SK-MEL-5 (cell line): ENCODE data around the gene VCX. TPM values are rescaled to one million over a fixed set of nuclear protein-coding genes. Genes with fewer than 3 reads are reported as not detected.
"Not testable (repeated sequence)": the region's sequence is repeated elsewhere in the genome, so short reads cannot be mapped to it uniquely, and the experiment has no call there.

Experiments
- DNase-seq: peaks from one replicate; pipeline ENCODE4 v3.0.0-alpha.2; 2016; ENCODE audit warnings: low read depth, low spot score
- in situ Hi-C: cut with HindIII; loops from 2 replicates; pipeline ENCODE4 v1.10.0; 2016; ENCODE audit warnings: low sequenced_read_pairs, high pct_unique_total_duplicates, low pct_unique_long_range_greater_than_20kb
- polyA plus RNA-seq, 2 experiments: library from polyadenylated mRNA; depleted of rRNA; stranded (reverse); fragments of >200 nt; gene quantifications; 2 replicates each; pipeline ENCODE4 v1.2.3, GENCODE V29; 2015
- total RNA-seq: library from RNA; depleted of rRNA; stranded (reverse); fragments of >200 nt; shearing (Covaris generic); gene quantifications from 2 replicates; pipeline ENCODE4 v1.2.3, GENCODE V29; 2014; rRNA removed

The VCX gene
- total RNA-seq, result 0.16 and 0.85 TPM in 2 replicates
- 1.9 and 3.1 TPM in 2 replicates for polyA plus RNA-seq (2015; cell fraction: cytosol; rRNA removed)
- 1.1 and 1.5 TPM in 2 replicates for polyA plus RNA-seq (2015; cell fraction: nucleus; rRNA removed)

GRCh38 chrX:7842871-7843270, at the start of gene VCX:
TSS of gene VCX (plus strand) at chrX:7843171. CDS start at chrX:7843204, 33 bp downstream.
- in situ Hi-C loops, DNase-seq: not testable (repeated sequence)

GRCh38 chrX:7798327-7798726, 44.6 kb upstream of the VCX start:
- DNase-seq, result no peak
- in situ Hi-C loops, result no loop called here

- no peak for DNase-seq
- in situ Hi-C loops, result no loop called here
These were observed 41.3 kb upstream of the VCX start for GRCh38 chrX:7801711-7802110.

- no peak for DNase-seq
- in situ Hi-C loops, result no loop called here
These were observed 27.7 kb upstream of the VCX start for GRCh38 chrX:7815166-7815805.

GRCh38 chrX:7828594-7828993, 14.4 kb upstream of the VCX start:
- in situ Hi-C loops, result no loop called here
- peak; percentile 44 for DNase-seq

- no peak for DNase-seq
- in situ Hi-C loops, result no loop called here
These were observed 1.7 kb upstream of the VCX start for GRCh38 chrX:7841084-7841805.

GRCh38 chrX:7852166-7852565, 9.2 kb downstream of the VCX start:
- in situ Hi-C loops, result no loop called here
- DNase-seq, result peak; percentile 15

GRCh38 chrX:7872042-7872441, 29.1 kb downstream of the VCX start:
- in situ Hi-C loops, result no loop called here
- no peak for DNase-seq

GRCh38 chrX:7876957-7877356, 34.0 kb downstream of the VCX start:
- DNase-seq, result no peak
- in situ Hi-C loops, result no loop called here

- DNase-seq, result no peak
- in situ Hi-C loops, result no loop called here
These were observed 46.2 kb downstream of the VCX start for GRCh38 chrX:7889135-7889534.

- DNase-seq, result no peak
- in situ Hi-C loops, result no loop called here
These were observed 46.7 kb downstream of the VCX start for GRCh38 chrX:7889680-7890079.

GRCh38 chrX:7891928-7892327, 49.0 kb downstream of the VCX start:
- DNase-seq, result no peak
- in situ Hi-C loops, result no loop called here

Other genes with a start within 250 kb of the VCX start
- gene PNPLA4, start 84.2 kb downstream of the VCX start, total RNA-seq, result 23.3 and 38.6 TPM in 2 replicates